ENCODE data around the gene EXOC6B.
A peak's percentile ranks its signal among the peaks of the same experiment; 100 is the strongest.

Gene EXOC6B

DNA sequence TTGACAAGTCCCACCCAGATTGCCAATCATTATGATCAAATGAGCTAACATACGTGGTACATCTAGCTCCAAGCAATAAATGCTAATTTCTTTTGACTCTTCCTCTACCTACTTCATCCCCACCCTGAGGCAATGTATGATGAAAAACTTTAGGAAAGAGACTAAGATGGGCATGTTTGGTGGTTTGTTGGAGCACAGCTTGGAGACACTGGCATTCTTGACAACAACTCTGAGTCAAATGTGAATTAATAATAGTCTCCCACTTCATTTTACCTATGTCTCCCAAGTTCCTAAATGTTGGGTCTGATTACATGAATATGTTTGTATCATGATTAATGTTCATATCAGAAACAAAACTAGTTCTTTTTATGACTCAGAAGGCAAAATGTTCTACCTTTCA is 36.6 kb downstream of the EXOC6B start:
- DNase-seq (ENCODE audit: low spot score) = no peak

DNA sequence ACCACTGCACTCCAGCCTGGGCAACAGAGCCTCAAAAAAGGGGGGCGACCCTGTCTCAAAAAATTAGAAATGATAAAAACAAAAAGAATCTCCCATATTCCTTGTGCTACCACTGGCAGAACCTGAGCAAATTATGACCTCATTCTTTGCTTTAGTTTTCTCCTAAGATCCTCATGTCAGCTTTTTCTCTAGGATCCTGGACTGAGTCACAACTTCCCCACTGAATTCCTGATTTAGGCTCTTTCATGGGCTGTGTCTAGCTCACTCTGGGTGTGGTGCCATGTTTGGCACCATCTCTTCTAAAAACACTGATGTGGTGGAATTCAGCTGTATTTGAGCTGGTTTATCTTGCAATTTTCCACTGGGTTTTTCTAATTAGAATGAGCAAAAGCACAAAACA is 37.1 kb downstream of the EXOC6B start:
- no peak for DNase-seq (ENCODE audit: low spot score)

DNA sequence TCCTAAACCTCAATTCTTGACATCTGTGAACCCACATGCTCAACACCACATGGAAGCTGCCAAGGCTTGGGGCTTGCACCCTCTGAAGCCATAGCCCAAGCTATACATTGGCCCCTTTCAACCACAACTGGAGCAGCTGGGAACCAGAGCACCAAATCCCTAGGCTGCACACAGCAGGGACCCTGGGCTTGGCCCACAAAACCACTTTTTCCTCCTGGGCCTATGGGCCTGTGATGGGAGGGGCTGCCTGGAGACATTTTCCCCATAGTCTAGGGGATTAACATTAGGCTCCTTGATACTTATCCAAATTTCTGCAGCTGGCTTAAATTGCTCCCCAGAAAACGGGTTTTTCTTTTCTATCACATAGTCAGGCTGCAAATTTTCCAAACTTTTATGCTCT is 40.3 kb downstream of the EXOC6B start:
- DNase-seq (ENCODE audit: low spot score) = no peak

GRCh38 chr2:72782520-72782919 is 43.3 kb downstream of the EXOC6B start:
- DNase-seq (ENCODE audit: low spot score) = no peak

DNA sequence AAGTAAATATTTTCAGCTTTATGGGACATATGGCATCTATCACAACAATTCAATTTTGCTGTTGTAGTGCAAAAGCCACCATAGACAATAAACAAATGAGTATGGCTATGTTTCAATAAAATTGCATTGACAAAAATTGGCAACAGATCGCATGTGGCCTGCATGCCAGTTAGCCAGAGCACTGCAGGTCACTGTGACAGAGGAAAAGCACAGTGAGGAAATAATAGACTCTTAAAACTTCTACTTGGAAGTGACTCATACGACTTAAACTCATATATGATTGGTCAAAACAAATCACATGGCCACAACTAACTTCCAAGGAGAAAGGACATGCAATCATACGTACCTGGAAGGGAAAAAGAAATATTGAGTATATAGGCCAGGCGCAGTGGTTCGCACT is 44.4 kb downstream of the EXOC6B start:
- no peak for DNase-seq (ENCODE audit: low spot score)

- no peak for DNase-seq (ENCODE audit: low spot score)
These were observed 45.4 kb downstream of the EXOC6B start for GRCh38 chr2:72780477-72780876.

GRCh38 chr2:72779495-72779894 is 46.3 kb downstream of the EXOC6B start:
- no peak for DNase-seq (ENCODE audit: low spot score)

DNA sequence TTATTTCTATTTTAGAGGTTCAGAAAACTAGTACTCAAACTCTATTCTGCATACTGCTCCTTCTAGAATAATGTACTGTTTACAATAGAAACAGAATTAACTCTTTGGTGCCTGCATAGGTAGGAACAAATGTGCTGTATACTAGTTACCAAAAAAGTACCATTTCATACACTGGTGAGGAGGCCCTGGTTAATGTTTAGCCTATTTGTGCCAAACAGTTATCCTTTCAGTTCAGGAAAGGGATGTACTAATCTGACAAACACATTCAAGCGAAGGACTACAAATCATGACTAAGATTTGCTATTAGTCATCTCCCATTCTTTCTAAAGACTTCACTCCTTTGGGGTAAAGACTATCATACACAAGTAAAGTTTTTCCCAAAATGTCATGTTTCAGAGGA is 47.4 kb downstream of the EXOC6B start:
- no peak for DNase-seq (ENCODE audit: low spot score)

DNA sequence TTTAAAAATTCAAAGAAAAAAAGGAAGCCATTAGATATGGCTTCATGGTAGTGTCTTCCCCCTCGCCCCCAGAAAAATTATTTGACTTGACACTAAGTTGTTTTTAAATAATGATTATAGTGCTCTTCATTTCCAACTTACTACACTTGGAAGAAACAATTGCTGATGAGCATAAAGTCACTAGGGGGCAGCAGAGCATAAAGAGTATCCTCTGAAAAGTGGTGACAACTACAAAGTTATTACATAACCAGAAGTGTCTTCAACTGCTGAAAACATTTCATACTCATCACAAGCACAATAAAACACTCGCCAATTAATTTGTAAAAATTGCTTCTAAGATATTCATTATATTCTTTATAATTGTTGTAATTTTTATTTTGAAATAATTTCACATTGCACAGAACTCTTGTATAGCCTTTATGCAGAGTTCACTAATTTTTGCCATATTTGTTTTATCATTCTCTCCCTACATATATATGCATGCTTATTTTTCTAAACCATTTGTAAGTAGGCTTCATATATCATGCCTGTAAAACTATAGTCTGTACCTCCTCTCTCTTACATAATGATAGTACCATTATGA is 54.9 kb downstream of the EXOC6B start:
- DNase-seq (ENCODE audit: low spot score) = peak; percentile 79

DNA sequence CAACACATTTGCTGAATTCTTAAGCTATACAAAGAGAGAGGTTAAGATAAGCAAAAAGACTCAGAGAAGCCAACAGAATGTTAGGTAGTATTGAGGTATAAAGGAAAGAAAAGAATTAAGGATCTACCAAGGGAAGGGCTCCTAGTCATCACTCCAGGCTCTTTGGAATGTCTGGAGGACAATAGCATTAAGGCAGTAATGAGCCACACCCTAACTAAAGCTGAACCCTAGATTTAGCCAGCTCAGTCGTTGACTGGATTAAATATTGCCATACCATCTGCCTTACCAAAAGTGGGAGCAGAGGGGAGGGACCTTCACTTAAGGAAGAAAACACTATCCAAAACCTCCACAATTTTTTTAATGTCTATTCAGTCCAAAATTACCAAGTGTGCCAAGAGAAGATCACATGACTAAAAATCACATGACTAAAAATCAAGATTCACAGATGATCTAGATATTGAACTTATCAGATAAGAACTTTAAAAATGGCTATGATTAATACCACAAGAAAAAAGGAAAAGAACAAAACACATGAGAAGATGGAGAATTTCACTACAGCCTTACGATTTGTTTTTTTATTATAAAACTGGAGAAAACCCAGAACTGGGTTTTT is 59.7 kb downstream of the EXOC6B start:
- no peak for DNase-seq (ENCODE audit: low spot score)

GRCh38 chr2:72762276-72762675 is 63.6 kb downstream of the EXOC6B start:
- DNase-seq (ENCODE audit: low spot score) = no peak

GRCh38 chr2:72759755-72760154 is 66.1 kb downstream of the EXOC6B start:
- DNase-seq (ENCODE audit: low spot score) = no peak

- no peak for DNase-seq (ENCODE audit: low spot score)
These were observed 68.6 kb downstream of the EXOC6B start for GRCh38 chr2:72757177-72757775.

DNA sequence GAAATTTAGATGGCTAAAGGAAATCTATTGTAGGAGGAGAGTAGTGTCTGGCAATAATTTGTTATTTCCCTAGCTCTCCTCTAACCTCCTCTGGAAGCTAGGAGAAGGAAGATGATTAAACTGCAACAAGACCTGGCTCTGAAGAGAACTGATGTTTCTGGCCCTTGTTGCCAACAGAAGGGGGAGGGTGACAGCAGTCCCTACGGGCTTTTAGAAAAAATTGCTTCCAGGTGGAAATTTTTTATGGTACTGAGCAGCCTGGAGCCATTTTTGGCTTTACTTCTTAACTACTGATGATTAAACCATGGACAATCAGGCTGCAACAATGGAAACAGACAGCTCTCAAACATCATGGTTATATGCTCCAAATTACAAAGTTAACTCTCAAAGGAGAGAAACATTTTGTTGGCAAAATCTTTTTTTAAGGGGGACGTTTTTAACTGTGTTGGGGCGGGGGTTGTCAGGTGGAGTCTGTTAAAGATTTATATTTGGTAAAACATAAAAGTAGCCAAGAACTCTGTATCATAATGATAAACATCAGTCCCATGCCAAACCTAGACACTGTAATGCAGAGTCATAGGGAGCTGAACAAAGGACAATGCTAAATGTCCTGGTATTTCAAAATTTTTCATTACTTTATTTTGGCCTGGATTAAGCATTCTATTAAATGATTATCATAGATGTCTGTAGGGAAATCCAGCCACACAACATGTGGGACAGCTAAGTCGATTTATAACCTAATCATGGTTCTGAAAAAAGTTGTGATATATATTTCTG is 70.0 kb downstream of the EXOC6B start:
- DNase-seq (ENCODE audit: low spot score) = no peak

GRCh38 chr2:72754628-72755320 is 71.1 kb downstream of the EXOC6B start:
- no peak for DNase-seq (ENCODE audit: low spot score)

DNA sequence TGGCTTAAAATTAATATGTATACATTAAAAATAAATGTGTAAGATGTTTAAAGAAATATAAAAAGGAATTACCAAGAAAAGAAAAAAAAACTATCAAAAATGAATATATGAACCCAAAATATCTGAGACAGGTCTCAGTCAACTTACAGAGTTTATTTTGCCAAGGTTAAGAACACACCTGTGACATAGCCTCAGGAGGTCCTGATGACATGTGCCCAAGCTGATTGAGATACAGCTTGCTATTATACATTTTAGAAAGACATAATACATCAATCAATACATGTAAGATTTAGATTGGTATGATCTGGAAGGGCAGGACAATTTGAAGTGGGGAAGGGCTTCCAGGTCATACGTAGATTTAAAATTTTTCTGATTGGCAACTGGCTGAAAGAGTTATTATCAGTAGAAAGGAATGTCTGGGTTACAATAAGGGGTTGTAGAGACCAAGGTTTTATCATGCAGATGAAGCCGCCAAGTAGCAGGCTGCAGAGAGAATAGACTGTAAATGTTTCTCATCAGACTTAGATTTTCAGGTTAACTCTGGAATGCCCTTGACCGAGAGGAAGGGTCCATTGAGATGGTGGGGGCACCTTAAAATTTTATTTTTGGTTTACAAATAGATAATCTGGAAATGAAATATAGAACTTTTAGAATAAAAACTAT is 74.7 kb downstream of the EXOC6B start:
- DNase-seq (ENCODE audit: low spot score) = no peak

- no peak for DNase-seq (ENCODE audit: low spot score)
These were observed 75.4 kb downstream of the EXOC6B start for GRCh38 chr2:72750466-72750865.

GRCh38 chr2:72747344-72747743 is 78.5 kb downstream of the EXOC6B start:
- no peak for DNase-seq (ENCODE audit: low spot score)

- DNase-seq (ENCODE audit: low spot score) = peak; percentile 29
These were observed 80.0 kb downstream of the EXOC6B start for GRCh38 chr2:72745679-72746368.

GRCh38 chr2:72744049-72744448 is 81.8 kb downstream of the EXOC6B start:
- no peak for DNase-seq (ENCODE audit: low spot score)

- no peak for DNase-seq (ENCODE audit: low spot score)
These were observed 82.4 kb downstream of the EXOC6B start for GRCh38 chr2:72743481-72743880.
